ENCODE measurements around the gene ELAPOR1.

Gene ELAPOR1

DNA sequence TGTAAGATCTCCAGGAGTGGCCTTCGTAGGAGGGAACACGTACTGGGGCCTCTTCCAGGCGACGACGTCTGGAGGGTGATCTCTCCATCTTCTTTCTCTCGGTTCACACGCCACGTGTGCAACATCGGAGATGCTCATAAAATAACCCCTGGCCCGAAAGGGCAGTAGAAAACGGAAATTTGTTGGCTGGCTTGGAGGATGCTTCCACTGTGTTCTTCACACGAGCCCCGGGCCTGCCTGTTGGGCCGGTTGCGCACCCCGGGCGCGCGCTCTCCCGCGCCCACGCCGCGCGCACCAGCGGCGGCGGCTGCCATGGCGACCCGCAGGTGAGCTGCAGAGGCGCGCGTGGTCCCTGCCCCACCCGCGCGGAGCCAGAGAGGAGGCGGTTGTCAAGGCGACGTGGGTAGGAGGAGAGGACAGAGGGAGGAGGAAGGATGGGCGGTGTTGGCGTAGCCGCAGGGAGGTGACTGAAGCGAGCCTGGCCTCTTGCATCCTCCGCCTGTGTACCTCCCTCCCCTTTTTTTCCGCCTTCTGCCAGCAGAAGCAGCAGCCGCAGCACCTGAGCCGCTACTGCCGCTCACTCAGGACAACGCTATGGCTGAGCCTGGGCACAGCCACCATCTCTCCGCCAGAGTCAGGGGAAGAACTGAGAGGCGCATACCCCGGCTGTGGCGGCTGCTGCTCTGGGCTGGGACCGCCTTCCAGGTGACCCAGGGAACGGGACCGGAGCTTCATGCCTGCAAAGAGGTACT, at the start of gene ELAPOR1:
ELAPOR1 (plus strand) TSS at position 526 of the 752 bp plus-strand sequence; CDS start at position 595, 69 bp downstream.
- peak; percentile 85 for DNase-seq (ENCODE audit: low read depth)

- no peak for DNase-seq (ENCODE audit: low read depth)
Observed at GRCh38 chr1:109065137-109065536, 48.8 kb upstream of the ELAPOR1 start.

DNA sequence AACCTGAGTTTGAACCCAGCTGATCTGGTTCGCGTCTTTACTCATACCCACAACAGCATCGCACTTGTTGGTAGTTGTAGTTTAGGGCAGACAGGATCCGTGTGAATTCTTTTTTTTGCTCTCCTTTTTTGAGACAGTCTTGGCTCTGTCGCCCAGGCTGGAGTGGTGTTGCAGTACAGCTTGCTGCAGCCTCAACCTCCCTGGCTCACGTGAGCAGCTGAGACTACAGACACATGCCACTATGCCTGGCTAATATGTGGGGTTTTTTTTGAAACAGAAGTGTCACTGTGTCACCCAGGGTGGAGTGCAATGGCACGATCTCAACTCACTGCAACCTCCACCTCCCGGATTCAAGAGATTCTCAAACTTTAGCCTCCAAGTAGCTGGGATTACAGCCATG, 46.0 kb upstream of the ELAPOR1 start:
- no peak for DNase-seq (ENCODE audit: low read depth)

GRCh38 chr1:109069294-109069693, 44.6 kb upstream of the ELAPOR1 start:
- no peak for DNase-seq (ENCODE audit: low read depth)

GRCh38 chr1:109075531-109076490, 38.1 kb upstream of the ELAPOR1 start, which contains the start of gene TAF13:
TAF13 (minus strand) TSS chr1:109076003; CDS start chr1:109075947, 56 bp downstream.
- peak; percentile 80 for DNase-seq (ENCODE audit: low read depth)

- no peak for DNase-seq (ENCODE audit: low read depth)
Observed at GRCh38 chr1:109078317-109078716, 35.6 kb upstream of the ELAPOR1 start.

GRCh38 chr1:109079240-109079622, 34.7 kb upstream of the ELAPOR1 start:
- DNase-seq (ENCODE audit: low read depth) = no peak

- DNase-seq (ENCODE audit: low read depth) = no peak
Observed at GRCh38 chr1:109080441-109081082, 33.4 kb upstream of the ELAPOR1 start.

DNA sequence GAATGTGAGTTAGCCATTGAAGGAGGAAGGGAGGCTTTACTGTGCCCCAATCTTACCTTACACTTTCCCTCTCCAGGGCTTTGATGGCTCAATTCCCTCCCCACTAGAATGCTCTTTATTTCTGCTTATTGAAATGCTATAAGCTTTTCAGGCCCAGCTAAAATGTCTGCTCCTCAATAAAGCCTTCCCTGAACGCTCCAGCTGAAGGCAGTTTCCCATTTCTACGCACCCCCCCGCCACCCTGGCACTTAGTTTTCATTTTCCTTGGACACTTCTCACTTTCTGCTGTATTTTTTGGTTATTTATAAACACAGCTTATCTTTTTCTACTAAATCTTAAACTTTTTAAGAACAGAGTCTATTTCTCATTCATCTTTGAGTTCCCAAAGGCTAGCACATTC, 30.4 kb upstream of the ELAPOR1 start:
- no peak for DNase-seq (ENCODE audit: low read depth)

DNA sequence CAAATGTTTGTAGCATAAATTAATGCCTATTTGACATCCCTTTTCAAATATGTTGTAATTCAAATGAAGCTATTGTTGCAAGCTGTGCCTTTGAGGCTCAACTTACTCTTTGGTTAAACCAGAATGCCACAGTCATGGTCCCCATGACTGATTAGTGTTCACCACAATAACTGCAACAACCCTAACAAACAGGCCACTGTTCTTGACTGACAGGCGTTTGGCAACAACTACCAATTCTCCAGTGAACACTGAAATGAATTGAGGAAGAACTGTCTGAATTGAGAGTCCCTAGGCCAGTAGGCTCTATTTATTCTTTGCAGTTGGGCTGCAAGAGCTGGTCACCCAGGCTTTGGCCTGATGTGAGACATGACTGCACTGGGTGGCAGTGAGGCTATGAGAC, 30.0 kb upstream of the ELAPOR1 start:
- no peak for DNase-seq (ENCODE audit: low read depth)

DNA sequence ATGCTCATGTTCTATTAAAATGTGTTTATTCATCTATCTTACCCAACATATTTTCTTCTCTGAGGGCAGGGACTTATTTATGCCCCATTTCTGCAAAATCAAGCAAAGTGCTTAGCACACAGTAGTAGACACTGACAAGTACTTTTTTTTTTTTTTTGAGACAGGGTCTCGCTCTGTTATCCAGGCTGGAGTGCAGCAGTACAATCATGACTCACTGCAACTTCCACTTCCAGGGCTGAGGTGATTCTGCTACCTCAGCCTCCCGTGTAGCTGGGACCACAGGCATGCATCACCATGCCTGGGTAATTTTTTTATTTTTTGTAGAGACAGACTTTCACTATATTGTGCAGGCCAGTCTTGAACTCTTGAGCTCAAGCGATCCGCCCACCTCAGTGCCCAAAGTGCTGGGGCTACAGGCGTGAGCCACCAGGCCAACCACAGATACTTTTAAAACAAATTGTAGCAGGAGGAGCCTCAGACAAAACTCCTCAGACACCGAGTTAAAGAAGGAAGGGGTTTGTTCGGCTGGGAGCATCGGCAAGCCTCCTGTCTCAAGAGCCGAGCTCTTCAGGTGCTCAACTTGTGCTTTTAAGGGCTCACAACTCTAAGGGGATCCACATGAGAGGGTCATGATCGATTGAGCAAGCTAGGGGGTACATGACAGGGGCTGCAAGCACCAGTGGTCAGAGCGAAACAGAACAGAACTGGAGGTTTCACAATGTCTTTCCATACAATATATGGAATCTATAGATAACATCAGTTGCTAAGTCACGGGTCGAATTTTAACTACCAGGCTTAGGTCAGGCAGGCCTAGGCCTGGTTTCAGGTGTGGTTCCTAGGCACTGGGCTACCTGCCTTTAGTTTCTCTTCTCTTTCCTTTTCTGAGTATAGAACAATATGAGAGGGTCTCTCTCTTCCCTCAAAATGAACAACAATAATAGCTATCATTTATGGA, 29.1 kb upstream of the ELAPOR1 start:
- DNase-seq (ENCODE audit: low read depth) = no peak

DNA sequence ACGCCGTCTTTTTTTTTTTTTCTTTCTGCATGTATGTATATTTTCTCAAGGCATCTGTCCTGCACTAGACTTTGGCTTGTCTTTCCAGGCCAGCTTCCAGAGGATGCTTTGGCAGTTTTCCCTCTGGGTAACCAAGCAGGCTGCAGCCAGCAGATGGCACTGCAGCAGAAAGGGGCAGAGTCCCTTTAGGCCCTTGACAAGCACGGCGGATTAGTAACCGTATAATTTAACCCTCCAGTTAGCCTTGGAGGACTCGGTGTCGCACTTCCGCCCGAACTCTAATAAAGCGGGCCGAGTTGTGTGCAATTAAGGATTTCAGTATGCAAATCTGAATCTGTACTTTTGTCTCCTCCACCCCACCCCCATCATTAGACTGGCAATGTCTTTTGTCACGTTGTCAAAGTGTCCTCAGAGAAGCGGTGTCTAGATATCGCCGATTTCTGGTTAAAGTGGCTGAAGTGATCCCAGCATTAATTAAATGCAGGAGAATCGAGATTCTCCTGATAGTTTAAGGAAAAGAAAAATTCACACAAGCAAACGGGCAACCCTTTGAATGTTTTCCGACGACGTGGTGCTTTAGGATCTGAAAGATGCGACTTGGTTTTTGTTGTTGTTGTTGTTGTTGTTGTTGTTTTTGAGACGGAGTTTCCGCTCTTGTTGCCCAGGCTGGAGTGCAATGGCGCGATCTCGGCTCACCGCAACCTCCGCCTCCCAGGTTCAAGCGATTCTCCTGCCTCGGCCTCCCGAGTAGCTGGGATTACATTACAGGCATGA, 24.5 kb upstream of the ELAPOR1 start:
- DNase-seq (ENCODE audit: low read depth) = peak; percentile 28

- peak; percentile 80 for DNase-seq (ENCODE audit: low read depth)
Observed at GRCh38 chr1:109090196-109091077, 23.5 kb upstream of the ELAPOR1 start, which contains the start of gene TMEM167B. TMEM167B (plus strand) TSS chr1:109090764; CDS start chr1:109090873, 109 bp downstream.

DNA sequence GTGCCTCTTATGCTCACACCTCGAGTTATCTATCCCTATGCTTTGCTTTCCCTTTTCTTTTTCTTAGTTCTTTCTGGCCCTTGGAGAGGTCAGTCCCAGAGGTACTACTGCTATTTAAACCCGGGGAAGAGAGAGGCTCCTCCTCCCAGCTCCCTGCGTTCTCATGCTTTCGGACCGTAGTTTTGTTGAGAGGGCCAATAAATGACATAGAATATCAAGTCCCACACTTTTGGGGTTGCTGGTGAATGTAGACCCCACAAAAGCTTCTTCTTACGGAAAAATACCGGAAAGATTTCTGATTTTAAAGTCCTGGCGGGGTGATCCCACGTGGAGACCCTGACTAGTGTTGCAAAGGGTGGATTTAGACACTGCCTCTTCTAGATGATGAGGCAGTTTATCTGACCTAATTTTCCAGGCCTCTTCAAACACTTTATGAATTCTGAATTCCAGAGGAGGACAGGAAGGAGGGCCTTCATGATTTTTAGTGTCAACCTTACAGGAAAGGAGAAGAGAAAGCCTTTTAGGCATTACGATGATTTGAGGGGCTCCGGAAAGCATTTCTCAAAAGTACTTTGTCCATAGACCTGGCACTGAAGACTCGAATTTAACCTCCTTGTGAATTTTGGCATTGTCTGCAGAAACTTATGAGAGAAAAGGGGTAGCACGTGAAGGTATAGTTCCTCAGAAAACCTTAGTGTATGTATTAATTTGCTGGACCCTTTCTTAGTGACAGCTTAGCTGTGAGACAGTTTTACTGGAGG, 22.7 kb upstream of the ELAPOR1 start:
- DNase-seq (ENCODE audit: low read depth) = no peak

DNA sequence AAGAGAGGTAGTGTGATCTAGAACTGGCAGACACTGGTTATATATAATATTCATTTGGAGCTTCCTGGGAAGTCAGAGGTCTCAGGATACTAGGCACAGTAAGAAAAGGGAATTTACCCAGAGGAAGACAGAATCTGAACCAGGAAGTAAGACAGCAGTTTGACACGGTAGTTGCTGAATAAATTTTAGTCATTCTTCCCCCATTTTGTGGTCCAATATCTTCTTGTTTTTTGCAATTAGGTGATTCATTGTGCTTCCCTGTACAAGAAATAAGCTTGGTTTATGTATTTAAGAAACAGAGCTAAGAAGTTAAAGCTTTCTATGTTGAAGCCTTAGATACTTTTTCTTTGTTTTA, 22.1 kb upstream of the ELAPOR1 start:
- DNase-seq (ENCODE audit: low read depth) = no peak

DNA sequence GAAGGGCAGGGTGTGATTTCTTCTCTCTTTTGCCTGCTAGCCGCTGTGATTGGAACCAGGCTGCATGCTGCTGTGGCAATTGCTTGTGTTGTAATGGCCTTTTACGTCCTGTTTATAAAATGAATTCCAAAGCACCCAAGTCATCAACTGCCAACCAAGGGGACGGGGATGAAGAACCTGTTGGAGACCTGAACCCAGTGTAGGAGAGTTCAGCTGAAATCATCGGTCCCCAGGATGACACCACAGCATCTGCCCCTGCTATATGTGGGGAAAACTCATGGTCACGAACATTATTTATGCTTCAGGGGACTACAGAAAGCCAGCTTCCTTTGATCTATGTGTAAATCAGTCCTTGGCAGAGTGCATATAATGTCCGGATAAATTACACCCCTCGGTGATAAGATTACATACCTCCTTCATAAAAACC, 19.5 kb upstream of the ELAPOR1 start:
- no peak for DNase-seq (ENCODE audit: low read depth)

DNA sequence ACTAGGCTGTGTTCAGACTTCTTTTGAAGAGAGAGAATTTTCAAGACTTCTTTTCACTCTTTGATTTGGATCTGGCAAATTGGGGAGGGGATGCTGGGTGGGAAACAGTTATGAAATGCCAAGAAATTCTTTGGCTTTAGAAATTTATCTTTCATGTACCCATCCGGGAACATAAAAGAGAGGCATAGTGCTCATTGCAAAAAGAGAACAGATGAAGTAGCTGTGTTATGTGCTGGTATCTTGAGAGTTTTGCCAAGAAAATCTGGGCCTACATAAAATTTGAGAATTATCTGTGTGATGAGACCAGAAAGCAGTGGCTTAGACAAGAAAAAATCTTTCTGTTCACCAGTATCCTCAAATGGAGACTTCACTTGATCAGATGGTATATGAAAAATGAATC, 19.0 kb upstream of the ELAPOR1 start:
- no peak for DNase-seq (ENCODE audit: low read depth)

- DNase-seq (ENCODE audit: low read depth) = no peak
Observed at GRCh38 chr1:109095631-109096030, 18.3 kb upstream of the ELAPOR1 start.

- DNase-seq (ENCODE audit: low read depth) = no peak
Observed at GRCh38 chr1:109096120-109096519, 17.8 kb upstream of the ELAPOR1 start.
